GM10266 (cell line): Measurements from ENCODE around the gene RASA2.
"Not testable (repeated sequence)": the region's sequence is repeated elsewhere in the genome, so short reads cannot be mapped to it uniquely, and the experiment has no call there.

Experiments
- DNase-seq: peaks from one replicate; pipeline ENCODE4 v3.0.0; 2012; ENCODE audit errors: extremely low spot score
- TF ChIP-seq, protein P1 (sequence below): IDR thresholded peaks from 2 replicates; pipeline ENCODE4 v1.5.1; 2012; ENCODE audit warnings: mild to moderate bottlenecking, low read depth; ENCODE audit not compliant: control insufficient read depth, insufficient read depth; ENCODE audit errors: missing control alignments

The RASA2 gene

DNA sequence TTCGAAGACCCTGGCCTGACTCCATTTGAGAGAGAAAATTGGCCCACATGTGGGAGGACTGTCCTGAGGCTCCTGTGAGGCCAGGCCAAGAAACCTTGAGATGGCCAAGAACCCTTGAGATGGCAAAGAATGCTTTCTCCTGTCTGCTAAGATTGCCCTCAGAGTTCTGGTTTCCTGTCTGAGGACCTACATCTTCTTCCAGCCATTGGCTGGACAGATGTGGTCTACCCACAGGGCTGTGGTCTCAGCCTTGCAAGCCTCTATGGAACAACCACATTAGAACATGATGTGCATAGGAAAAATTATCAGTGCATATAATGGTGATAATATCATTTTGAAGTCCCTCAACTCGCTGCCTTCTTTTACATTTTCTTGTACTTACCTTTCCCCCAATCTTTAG, 10.8 kb upstream of the RASA2 start:
- TF ChIP-seq, protein P1, sequence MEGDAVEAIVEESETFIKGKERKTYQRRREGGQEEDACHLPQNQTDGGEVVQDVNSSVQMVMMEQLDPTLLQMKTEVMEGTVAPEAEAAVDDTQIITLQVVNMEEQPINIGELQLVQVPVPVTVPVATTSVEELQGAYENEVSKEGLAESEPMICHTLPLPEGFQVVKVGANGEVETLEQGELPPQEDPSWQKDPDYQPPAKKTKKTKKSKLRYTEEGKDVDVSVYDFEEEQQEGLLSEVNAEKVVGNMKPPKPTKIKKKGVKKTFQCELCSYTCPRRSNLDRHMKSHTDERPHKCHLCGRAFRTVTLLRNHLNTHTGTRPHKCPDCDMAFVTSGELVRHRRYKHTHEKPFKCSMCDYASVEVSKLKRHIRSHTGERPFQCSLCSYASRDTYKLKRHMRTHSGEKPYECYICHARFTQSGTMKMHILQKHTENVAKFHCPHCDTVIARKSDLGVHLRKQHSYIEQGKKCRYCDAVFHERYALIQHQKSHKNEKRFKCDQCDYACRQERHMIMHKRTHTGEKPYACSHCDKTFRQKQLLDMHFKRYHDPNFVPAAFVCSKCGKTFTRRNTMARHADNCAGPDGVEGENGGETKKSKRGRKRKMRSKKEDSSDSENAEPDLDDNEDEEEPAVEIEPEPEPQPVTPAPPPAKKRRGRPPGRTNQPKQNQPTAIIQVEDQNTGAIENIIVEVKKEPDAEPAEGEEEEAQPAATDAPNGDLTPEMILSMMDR, result no peak
- no peak for DNase-seq

DNA sequence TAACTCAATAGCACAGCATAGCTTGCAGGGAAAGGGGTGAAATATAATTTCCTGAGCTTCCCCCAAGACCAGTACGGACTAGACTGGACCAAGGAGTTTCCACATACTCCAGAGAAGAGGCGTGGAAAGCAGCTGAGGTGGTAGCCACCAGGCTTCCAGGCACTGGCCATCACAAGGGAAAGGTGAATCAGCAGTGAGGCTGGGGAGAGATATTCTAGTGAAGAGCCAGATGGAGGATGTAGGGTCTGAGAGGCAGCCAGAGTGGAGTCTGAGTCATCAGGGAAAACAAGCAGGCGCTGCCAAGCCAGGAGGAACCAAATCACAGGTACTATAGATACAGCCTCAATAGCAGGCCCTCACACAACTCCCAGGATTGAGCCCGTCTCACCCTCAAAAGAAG, 9.6 kb upstream of the RASA2 start:
- DNase-seq, result no peak

DNA sequence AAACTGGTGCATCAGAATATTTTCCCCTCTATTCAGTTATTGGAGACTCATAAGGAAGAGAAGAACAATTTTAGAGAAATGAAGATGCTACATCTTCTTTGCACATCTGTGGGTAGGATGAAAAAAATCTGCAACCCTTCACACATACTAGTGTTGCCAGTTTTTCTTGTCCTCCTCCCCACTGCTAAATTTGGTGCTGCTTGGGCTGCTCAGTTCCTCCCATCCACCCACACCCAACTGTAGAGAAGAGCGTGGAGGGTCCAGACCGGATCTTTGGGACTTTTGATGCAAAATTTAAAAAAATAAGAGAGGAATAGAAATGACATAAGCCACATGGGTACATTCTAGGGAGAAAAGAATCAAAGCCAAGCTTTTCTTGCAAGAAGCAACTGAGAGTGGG, 8.7 kb upstream of the RASA2 start:
- TF ChIP-seq, protein P1, result no peak
- no peak for DNase-seq

More for the DNA sequence above, 9.6 kb upstream of the RASA2 start:
- TF ChIP-seq, protein P1, result no peak

DNA sequence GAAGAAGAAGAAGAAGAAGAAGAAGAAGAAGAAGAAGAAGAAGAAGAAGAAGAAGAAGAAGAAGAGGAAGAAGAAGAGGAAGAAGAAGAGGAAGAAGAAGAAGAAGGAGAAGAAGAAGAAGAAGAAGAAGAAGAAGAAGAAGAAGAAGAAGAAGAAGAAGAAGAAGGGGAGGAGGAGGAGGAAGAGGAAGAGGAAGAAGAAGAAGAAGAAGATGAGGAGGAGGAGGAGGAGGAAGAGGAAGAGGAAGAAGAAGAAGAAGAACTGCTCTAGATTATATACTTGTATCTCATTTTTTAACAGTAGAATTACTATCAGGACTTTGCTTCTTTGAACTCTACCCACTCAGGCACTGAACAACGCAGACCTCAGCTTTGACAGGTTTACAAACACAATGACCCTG, 8.0 kb upstream of the RASA2 start:
- not testable (repeated sequence) for DNase-seq

DNA sequence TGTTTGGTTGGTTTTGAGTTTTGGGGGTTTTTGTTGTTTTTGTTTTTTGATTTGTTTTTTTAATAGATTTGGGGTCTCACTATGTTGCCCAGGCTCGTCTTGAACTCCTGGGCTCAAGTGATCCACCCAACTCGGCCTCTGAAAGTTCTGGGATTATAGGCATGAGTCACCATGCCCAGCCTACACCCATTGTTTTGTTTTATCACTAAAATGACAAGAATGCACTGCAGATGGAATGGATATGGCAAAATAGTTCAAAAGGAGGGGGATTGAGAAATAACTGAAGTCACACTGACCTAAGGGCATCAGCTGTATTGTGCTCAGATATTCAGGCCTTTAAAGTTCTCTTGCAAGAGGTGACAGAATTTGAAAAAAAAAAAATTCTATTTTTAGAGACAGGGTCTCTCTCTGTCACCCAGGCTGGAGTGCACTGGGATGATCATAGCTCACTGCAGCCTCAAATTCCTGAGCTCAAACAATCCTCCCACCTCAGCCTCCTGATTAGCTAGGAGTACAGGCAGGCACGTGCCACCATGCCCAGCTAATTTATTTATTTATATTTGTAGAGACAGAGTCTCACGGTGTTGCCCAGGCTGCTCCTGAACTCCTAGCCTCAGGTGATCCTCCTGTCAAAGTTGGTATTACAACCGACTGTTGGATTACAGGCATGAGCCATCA, 4.4 kb upstream of the RASA2 start:
- DNase-seq, result no peak
- TF ChIP-seq, protein P1, result no peak

DNA sequence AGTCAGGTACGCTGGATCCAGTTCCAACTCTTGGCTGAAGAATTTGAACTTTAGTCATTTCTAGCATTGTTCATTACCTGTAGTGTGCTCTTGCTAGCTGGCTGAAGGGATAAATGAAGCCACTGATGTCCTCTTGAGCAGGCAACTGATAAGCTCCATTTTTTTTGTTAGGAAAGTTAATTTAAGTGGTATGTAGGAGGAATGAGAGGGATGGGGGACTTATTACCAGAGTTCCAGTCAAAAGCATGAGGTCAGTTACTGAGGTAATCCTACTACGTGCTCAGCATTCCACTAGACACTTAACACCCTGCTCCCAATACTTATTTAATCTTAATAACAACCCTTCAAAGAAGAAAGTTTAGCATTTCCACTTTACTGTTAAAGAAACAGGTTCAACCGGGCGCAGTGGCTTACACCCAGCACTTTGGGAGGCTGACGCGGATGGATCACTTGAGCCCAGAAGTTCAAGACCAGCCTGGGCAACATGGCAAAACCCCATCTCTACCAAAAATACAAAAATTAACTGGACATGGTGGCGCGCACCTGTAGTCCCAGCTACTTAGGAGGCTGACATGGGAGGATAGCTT, 2.0 kb upstream of the RASA2 start:
- TF ChIP-seq, protein P1, result no peak

DNA sequence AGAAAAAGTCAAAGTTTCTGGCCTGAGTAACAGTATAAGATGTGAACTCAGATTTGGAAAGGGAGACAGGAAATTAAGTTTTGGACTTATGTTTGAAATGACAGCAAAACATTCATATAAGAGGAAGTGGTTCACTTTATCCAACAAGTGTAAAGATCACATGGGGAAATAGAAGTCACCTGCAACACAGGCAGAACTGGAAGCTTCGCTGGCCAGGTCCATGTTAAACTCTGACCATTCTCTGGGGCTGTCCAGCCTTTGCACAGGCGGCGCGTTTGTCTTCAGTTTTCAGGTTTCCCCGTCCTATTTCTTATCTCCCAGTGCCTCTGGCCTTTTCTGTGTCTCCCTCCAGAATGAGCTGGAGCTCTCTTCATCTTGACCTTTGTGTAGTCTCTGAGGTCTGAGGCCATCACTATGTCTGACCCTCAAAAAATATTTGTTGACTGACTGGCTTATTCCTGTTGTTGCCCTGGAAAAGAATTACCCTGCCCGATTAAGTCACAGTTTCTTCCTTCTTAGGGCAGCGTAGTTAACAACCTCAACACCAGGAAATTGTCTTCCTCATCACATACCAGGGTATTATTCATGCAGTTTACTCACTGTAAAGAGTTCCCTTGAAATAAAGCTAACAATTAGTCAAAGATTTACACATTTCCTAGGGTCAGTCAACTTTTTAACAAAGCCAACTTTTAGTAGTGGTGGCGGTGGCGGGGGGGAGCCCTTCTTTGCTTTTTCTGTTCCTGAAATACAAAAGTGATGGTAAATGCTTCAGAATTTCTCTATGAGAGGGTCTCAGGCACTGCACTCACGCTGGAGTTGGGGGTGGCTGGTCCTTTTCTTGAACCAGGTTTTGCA, 959 bp upstream of the RASA2 start:
- TF ChIP-seq, protein P1, result no peak
- no peak for DNase-seq

More for the DNA sequence above, 2.0 kb upstream of the RASA2 start:
- DNase-seq, result no peak
